Measurements from ENCODE around the gene FBN3. TPM values are rescaled to one million over a fixed set of nuclear protein-coding genes. Genes with fewer than 3 reads are reported as not detected.
A peak's percentile ranks its signal among the peaks of the same experiment; 100 is the strongest.

The FBN3 gene
- total RNA-seq, 1 experiment from 2014 or later, result not detected

GRCh38 chr19:8081569-8082550 lies 67.5 kb downstream of the FBN3 start:
- no peak for DNase-seq (ENCODE audit: low read depth)
- in situ Hi-C loops (cut with HindIII; ENCODE audit: low pct_unique_long_range_greater_than_20kb, low sequenced_read_pairs), result no loop called here

- DNase-seq (ENCODE audit: low read depth), result no peak
- in situ Hi-C loops (cut with HindIII; ENCODE audit: low pct_unique_long_range_greater_than_20kb, low sequenced_read_pairs), result no loop called here
These were observed 68.6 kb downstream of the FBN3 start for GRCh38 chr19:8080832-8081231.

- no peak for DNase-seq (ENCODE audit: low read depth)
- in situ Hi-C loops (cut with HindIII; ENCODE audit: low pct_unique_long_range_greater_than_20kb, low sequenced_read_pairs), result no loop called here
These were observed 69.4 kb downstream of the FBN3 start for GRCh38 chr19:8079988-8080387.

GRCh38 chr19:8075158-8076074 lies 74.0 kb downstream of the FBN3 start:
- in situ Hi-C loops (cut with HindIII; ENCODE audit: low pct_unique_long_range_greater_than_20kb, low sequenced_read_pairs), result no loop called here
- DNase-seq (ENCODE audit: low read depth), result no peak

- no peak for DNase-seq (ENCODE audit: low read depth)
- in situ Hi-C loops (cut with HindIII; ENCODE audit: low pct_unique_long_range_greater_than_20kb, low sequenced_read_pairs), result no loop called here
These were observed 74.9 kb downstream of the FBN3 start for GRCh38 chr19:8074501-8074900.

GRCh38 chr19:8071912-8072311 lies 77.5 kb downstream of the FBN3 start:
- DNase-seq (ENCODE audit: low read depth), result no peak
- in situ Hi-C loops (cut with HindIII; ENCODE audit: low pct_unique_long_range_greater_than_20kb, low sequenced_read_pairs), result no loop called here

- in situ Hi-C loops (cut with HindIII; ENCODE audit: low pct_unique_long_range_greater_than_20kb, low sequenced_read_pairs), result no loop called here
- DNase-seq (ENCODE audit: low read depth), result no peak
These were observed 80.1 kb downstream of the FBN3 start for GRCh38 chr19:8069096-8069973.

- in situ Hi-C loops (cut with HindIII; ENCODE audit: low pct_unique_long_range_greater_than_20kb, low sequenced_read_pairs), result no loop called here
- DNase-seq (ENCODE audit: low read depth), result no peak
These were observed 83.5 kb downstream of the FBN3 start for GRCh38 chr19:8065875-8066261.

GRCh38 chr19:8064911-8065874 lies 84.2 kb downstream of the FBN3 start:
- no peak for DNase-seq (ENCODE audit: low read depth)
- in situ Hi-C loops (cut with HindIII; ENCODE audit: low pct_unique_long_range_greater_than_20kb, low sequenced_read_pairs), result no loop called here

GRCh38 chr19:8057545-8058270 lies 91.7 kb downstream of the FBN3 start:
- no peak for DNase-seq (ENCODE audit: low read depth)
- in situ Hi-C loops (cut with HindIII; ENCODE audit: low pct_unique_long_range_greater_than_20kb, low sequenced_read_pairs), result no loop called here

- in situ Hi-C loops (cut with HindIII; ENCODE audit: low pct_unique_long_range_greater_than_20kb, low sequenced_read_pairs), result no loop called here
- no peak for DNase-seq (ENCODE audit: low read depth)
These were observed 92.9 kb downstream of the FBN3 start for GRCh38 chr19:8056533-8056932.

GRCh38 chr19:8054169-8054568 lies 95.2 kb downstream of the FBN3 start:
- in situ Hi-C loops (cut with HindIII; ENCODE audit: low pct_unique_long_range_greater_than_20kb, low sequenced_read_pairs), result no loop called here

GRCh38 chr19:8052464-8052859 lies 96.9 kb downstream of the FBN3 start, which contains the start of gene CCL25:
Gene CCL25, plus strand, starts transcription at chr19:8052760. Its CDS starts 290 bp downstream, at chr19:8053050.
- DNase-seq (ENCODE audit: low read depth), result no peak
- in situ Hi-C loops (cut with HindIII; ENCODE audit: low pct_unique_long_range_greater_than_20kb, low sequenced_read_pairs), result no loop called here

More at GRCh38 chr19:8054169-8054568, 95.2 kb downstream of the FBN3 start:
- no peak for DNase-seq (ENCODE audit: low read depth)

- in situ Hi-C loops (cut with HindIII; ENCODE audit: low pct_unique_long_range_greater_than_20kb, low sequenced_read_pairs), result no loop called here
- peak; percentile 89 for DNase-seq (ENCODE audit: low read depth)
These were observed 98.9 kb downstream of the FBN3 start for GRCh38 chr19:8050274-8051096.

GRCh38 chr19:8046569-8047165 lies 102.7 kb downstream of the FBN3 start:
- in situ Hi-C loops (cut with HindIII; ENCODE audit: low pct_unique_long_range_greater_than_20kb, low sequenced_read_pairs), result no loop called here
- no peak for DNase-seq (ENCODE audit: low read depth)
